OCI-LY1 (cell line): ENCODE results near the gene FLVCR2.
A peak's percentile ranks its signal among the peaks of the same experiment; 100 is the strongest.

Experiments used
- H2AFZ ChIP-seq: fragments of 200-600 bp; sonication (generic), shearing (Covaris generic); 2 replicates; pipeline ENCODE4 v1.6.0; 2014; ENCODE audit warnings: antibody characterized with exemption, mild to moderate bottlenecking, low read length
- H3F3A ChIP-seq: fragments of 200-600 bp; sonication (generic), shearing (Covaris generic); 2 replicates; pipeline ENCODE4 v1.6.0; 2014; ENCODE audit warnings: mild to moderate bottlenecking, antibody characterized with exemption, low read length, moderate library complexity; ENCODE audit not compliant: insufficient read depth
- H3K27ac ChIP-seq: fragments of 200-600 bp; sonication (generic); 2 replicates; pipeline ENCODE4 v1.5.1; 2014; ENCODE audit warnings: low read length, mixed run types, mild to moderate bottlenecking, low read depth; ENCODE audit not compliant: poor library complexity, severe bottlenecking
- H3K27me3 ChIP-seq: fragments of 200-600 bp; sonication (generic); 2 replicates; pipeline ENCODE4 v1.6.0; 2014; ENCODE audit warnings: antibody characterized with exemption, mild to moderate bottlenecking, low read length, moderate library complexity; ENCODE audit not compliant: insufficient read depth
- H3K36me3 ChIP-seq: fragments of 200-600 bp; sonication (generic); 2 replicates; pipeline ENCODE4 v1.6.1; 2014; ENCODE audit warnings: mild to moderate bottlenecking, antibody characterized with exemption, low read length, moderate library complexity, mixed read lengths; ENCODE audit not compliant: insufficient read depth
- H3K4me1 ChIP-seq: fragments of 200-600 bp; sonication (generic); 2 replicates; pipeline ENCODE4 v1.5.1; 2014; ENCODE audit warnings: mild to moderate bottlenecking, low read length, moderate library complexity; ENCODE audit not compliant: insufficient read depth, severe bottlenecking
- H3K4me2 ChIP-seq: fragments of 200-600 bp; sonication (generic), shearing (Covaris generic); 2 replicates; pipeline ENCODE4 v1.6.1; 2014; ENCODE audit warnings: low read length
- H3K4me3 ChIP-seq: fragments of 200-600 bp; sonication (generic); 2 replicates; pipeline ENCODE4 v1.5.1; 2014; ENCODE audit warnings: low read length, low read depth, mild to moderate bottlenecking, mixed read lengths; ENCODE audit not compliant: poor library complexity, severe bottlenecking
- H3K79me2 ChIP-seq: fragments of 200-600 bp; shearing (Covaris generic); 2 replicates; pipeline ENCODE4 v1.6.1; 2016; ENCODE audit warnings: mixed run types, low read length, mixed read lengths; ENCODE audit not compliant: insufficient read depth
- H3K9ac ChIP-seq: fragments of 200-600 bp; sonication (generic), shearing (Covaris generic); 2 replicates; pipeline ENCODE4 v1.6.1; 2014; ENCODE audit warnings: mild to moderate bottlenecking, low read length, mixed read lengths
- H3K9me2 ChIP-seq: fragments of 200-600 bp; sonication (generic), shearing (Covaris generic); 2 replicates; pipeline ENCODE4 v1.6.1; 2014; ENCODE audit warnings: low read depth, mild to moderate bottlenecking, low read length, mixed read lengths
- H3K9me3 ChIP-seq: fragments of 200-600 bp; shearing (Covaris generic); 2 replicates; pipeline ENCODE4 v1.6.1; 2014; ENCODE audit warnings: low read length, mixed read lengths
- H4K20me1 ChIP-seq: fragments of 200-600 bp; sonication (generic), shearing (Covaris generic); 2 replicates; pipeline ENCODE4 v1.6.0; 2016; ENCODE audit warnings: mild to moderate bottlenecking, low read length; ENCODE audit not compliant: insufficient read depth
- EZH2 ChIP-seq: fragments of 200-600 bp; sonication (generic), shearing (Covaris generic); IDR thresholded peaks from 2 replicates; pipeline ENCODE4 v1.8.0; 2017; ENCODE audit warnings: borderline replicate concordance, mixed run types, mild to moderate bottlenecking, antibody characterized with exemption, low read length, moderate library complexity, mixed read lengths
- TF ChIP-seq, protein P1 (sequence below): fragments of 200-600 bp; sonication (generic), shearing (Covaris generic); IDR thresholded peaks from 2 replicates; pipeline ENCODE4 v1.5.1; 2017; ENCODE audit warnings: mild to moderate bottlenecking, antibody characterized with exemption, low read length, moderate library complexity, mixed read lengths

Gene FLVCR2

DNA sequence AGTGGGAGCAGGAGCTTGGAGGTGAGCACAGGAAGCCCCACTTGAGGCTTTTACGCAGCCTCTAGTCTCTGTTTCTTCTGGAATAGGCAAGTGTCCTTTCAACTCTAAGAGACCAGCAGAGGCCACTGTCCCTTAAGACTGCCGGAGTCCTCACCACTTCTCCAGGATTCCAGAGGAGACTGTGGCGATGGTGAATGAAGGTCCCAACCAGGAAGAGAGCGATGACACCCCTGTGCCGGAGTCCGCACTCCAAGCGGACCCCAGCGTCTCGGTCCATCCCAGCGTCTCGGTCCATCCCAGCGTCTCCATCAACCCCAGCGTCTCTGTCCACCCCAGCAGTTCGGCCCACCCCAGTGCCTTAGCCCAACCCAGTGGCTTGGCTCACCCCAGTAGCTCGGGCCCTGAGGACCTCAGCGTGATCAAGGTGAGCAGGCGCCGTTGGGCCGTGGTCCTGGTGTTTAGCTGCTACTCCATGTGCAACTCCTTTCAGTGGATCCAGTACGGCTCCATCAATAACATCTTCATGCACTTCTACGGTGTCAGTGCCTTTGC lies 442 bp downstream of the FLVCR2 start:
- Histone ChIP-seq H3K4me1 (peaks cover 12% of the 10 kb centered on the region), H3K9me2 (no peaks in the 10 kb centered on the region), H3F3A (no peaks in the 10 kb centered on the region), H3K36me3 (no peaks in the 10 kb centered on the region), H3K4me3 (peak overlapping the region; percentile 62), H3K27me3 (no peaks in the 10 kb centered on the region; the same call in 1 of the 2 replicates), H3K27ac (no peak overlapping the region), H4K20me1 (no peaks in the 10 kb centered on the region), H3K9me3 (no peaks in the 10 kb centered on the region), H2AFZ (no peak overlapping the region), H3K9ac (no peak overlapping the region; the same call in 1 of the 2 replicates), H3K79me2 (no peaks in the 10 kb centered on the region), H3K4me2 (peak overlapping the region; percentile 78)
- TF ChIP-seq, protein P1, sequence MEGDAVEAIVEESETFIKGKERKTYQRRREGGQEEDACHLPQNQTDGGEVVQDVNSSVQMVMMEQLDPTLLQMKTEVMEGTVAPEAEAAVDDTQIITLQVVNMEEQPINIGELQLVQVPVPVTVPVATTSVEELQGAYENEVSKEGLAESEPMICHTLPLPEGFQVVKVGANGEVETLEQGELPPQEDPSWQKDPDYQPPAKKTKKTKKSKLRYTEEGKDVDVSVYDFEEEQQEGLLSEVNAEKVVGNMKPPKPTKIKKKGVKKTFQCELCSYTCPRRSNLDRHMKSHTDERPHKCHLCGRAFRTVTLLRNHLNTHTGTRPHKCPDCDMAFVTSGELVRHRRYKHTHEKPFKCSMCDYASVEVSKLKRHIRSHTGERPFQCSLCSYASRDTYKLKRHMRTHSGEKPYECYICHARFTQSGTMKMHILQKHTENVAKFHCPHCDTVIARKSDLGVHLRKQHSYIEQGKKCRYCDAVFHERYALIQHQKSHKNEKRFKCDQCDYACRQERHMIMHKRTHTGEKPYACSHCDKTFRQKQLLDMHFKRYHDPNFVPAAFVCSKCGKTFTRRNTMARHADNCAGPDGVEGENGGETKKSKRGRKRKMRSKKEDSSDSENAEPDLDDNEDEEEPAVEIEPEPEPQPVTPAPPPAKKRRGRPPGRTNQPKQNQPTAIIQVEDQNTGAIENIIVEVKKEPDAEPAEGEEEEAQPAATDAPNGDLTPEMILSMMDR: no peak
- TF ChIP-seq EZH2: no peak

DNA sequence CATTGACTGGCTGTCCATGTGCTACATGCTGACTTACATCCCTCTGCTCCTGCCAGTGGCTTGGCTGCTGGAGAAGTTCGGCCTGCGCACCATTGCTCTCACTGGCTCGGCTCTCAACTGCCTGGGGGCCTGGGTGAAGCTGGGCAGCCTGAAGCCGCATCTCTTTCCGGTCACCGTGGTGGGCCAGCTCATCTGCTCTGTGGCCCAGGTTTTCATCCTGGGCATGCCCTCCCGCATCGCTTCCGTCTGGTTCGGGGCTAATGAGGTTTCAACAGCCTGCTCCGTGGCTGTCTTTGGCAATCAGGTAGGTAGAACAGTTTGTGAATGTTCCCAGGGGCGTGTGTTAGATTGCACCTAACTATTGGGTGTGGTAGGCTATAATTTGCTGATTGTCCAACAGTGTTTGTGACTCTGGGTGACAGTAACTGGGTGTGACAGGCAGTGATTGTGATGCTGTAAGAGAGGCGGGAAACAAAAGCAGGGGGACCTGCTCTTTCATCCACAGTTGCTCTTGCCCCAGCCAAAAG lies 981 bp downstream of the FLVCR2 start:
- Histone ChIP-seq H3K4me1 (peaks cover 12% of the 10 kb centered on the region), H3K9ac (no peak overlapping the region), H3K4me3 (no peak overlapping the region)

DNA sequence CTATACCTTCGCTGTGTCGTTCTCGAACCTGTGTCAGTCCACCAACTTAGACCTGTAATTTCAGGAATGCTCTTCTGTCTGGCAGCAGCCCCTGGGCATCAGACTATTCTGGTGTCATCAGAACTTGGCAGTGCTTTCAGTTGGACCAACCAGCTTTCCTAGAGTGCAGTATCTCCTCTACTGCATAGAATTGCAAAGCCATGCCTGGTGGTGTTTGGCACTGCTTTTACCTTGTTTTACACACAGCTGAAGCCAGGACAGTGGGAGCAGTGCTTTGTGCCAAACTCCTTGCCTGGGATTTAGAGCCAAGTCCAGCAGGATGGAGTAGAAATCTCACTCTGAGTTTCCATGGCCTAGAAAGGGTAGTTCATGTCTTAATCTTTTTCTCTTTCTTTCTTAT lies 1.5 kb downstream of the FLVCR2 start:
- TF ChIP-seq, protein P1: no peak
- TF ChIP-seq EZH2: no peak
- Histone ChIP-seq H4K20me1 (no peaks in the 10 kb centered on the region), H3K9me3 (no peaks in the 10 kb centered on the region), H3K9ac (no peak overlapping the region), H3K36me3 (no peaks in the 10 kb centered on the region), H2AFZ (no peak overlapping the region), H3K79me2 (no peaks in the 10 kb centered on the region), H3K9me2 (no peaks in the 10 kb centered on the region), H3K27me3 (no peaks in the 10 kb centered on the region; the same call in 1 of the 2 replicates), H3K4me1 (peaks cover 12% of the 10 kb centered on the region), H3K4me3 (no peak overlapping the region), H3F3A (no peaks in the 10 kb centered on the region), H3K27ac (no peak overlapping the region), H3K4me2 (no peak overlapping the region)

More for the DNA sequence above, 981 bp downstream of the FLVCR2 start:
- no peak for TF ChIP-seq EZH2
- TF ChIP-seq, protein P1: no peak
- no peaks in the 10 kb centered on the region for H3K36me3 ChIP-seq
- no peaks in the 10 kb centered on the region for H3F3A ChIP-seq
- no peak overlapping the region for H3K27ac ChIP-seq
- H4K20me1 ChIP-seq: no peaks in the 10 kb centered on the region
- no peaks in the 10 kb centered on the region for H3K9me2 ChIP-seq
- H3K27me3 ChIP-seq: no peaks in the 10 kb centered on the region; the same call in 1 of the 2 replicates
- no peaks in the 10 kb centered on the region for H3K79me2 ChIP-seq
- H3K9me3 ChIP-seq: no peaks in the 10 kb centered on the region
- no peak overlapping the region for H2AFZ ChIP-seq
- H3K4me2 ChIP-seq: no peak overlapping the region
